DMS53 treated with DMSO at 0.1 percent for 48 hours (cell line): ENCODE measurements around the gene PPP1R9A.

ENCODE experiments used
- DNase-seq: peaks from one replicate; lab custom pipeline; 2025; ENCODE audit not compliant: unreplicated experiment; lab: John Stamatoyannopoulos, UW

Gene PPP1R9A

DNA sequence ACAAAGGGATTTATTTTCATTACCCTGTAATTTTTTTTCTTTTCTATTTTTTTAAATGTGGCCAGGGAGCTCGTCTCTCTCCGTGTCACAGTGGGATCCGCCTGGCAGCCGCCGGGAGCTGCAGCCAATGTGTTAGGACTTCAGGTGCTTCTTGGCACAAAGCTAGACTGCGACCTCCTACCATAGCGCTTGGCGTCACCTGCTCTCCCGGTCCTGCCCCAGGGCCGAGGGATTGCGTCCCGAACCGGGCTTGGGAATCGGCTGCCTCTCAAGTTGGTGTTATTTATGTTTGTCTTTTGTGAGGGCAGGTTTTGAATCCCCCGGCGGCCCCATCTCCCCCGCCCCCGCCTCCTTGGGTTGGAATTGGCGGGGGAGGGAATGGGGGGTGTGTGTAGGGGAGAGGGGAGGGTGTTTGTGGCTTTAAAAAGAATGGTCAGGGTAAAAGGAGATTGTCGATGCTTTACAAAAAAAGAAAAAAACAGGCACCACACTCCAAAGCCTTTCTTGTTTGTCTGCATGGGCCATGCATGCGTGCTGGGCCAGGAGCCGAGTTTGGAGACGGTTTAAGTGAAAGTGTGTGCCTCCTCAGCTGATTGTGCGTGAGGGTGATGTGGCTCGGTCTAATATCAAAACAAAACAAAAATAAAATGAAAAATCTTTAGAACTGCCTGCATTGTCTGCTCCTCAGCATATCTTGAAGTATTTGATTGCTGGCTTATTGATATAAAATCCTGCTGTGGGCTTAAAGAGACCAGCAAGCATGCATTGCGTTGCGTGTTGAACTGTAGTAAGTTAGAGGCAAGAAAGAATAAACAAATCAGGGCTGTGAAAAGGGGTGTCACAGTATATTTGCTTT is 1.2 kb downstream of the PPP1R9A start:
- DNase-seq: peak; percentile 61

GRCh38 chr7:94909179-94909466 is 1.7 kb downstream of the PPP1R9A start:
- no peak for DNase-seq

DNA sequence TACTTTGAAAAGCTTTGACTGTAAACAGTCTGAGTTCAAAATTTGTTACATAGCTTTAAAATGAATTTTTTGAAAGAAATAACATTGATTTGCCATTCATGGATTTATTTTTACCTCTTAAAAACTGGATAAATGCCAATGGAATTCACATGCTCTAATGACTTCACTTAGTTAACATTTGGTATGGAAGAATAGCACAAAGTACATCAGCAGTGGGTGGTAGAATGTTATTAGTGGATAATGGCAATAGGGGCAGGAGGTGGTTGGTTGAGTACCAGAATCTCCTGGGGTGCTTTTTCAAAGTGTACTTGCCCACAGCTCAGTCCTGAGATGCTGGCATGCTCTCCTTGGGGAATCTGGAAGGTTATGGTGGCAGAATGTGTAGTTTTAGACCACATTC is 4.7 kb downstream of the PPP1R9A start:
- DNase-seq: no peak

GRCh38 chr7:94913391-94913790 is 6.0 kb downstream of the PPP1R9A start:
- no peak for DNase-seq

- no peak for DNase-seq
These were observed 14.5 kb downstream of the PPP1R9A start for GRCh38 chr7:94921911-94922310.

DNA sequence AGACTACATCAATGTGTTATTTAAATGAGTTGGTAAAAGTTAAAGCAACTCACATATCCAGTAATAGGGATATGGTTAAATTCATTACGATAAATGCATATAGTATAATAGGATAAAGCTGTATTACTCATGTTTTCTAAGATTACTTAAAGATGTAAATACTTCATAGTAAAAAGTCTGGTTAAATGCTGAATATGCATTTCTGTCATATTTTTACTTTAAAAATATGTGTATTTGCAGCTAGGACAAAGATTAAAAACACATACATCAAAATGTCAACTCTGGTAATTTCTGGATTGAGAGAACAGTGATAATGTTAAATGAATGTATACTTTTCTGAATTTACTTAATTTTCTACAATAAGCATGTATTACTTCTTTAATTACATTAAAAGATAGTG is 15.1 kb downstream of the PPP1R9A start:
- no peak for DNase-seq

DNA sequence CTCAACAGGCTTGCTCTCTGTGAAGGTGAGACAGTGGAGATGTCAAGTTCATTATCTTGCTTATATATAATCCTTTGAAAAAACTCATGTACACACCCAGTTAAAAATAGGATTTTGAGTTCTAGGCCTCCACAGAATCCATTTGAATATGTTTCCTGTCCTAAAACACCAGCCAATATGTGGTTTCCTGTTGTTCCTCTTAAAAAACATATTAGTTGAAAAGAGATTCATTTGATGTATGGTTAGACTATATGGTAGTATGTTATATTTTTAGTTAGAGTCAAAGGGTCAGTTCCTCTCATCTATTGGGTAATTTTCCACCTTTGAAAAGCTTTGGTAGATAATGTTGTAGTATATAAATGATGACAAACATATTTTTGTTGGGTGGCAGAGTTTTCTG is 16.0 kb downstream of the PPP1R9A start:
- DNase-seq: no peak

DNA sequence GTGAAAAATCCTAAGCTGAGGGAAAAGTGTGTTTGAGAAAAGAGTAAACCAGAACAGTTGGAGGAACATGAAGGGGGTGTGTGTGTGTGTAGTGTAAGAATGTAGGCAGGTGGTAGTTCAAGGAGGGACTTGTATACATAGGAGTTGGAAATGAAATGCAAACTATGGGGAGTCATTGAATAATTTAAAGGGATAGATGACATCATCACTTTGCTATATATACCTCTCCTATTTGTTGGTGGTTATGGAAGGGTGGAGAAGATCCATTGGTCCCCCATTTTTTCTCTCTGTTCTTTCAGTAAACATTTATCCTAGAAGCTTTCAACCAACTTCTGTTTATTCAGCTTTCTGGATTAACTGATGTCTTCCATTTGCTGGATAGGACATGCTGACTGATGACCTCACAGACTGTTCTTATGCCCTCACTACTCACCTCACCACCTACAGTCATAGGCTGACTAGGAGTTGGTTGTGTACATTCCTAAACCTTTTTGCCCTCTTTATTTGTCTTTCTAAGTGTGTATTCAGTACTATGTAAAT is 20.8 kb downstream of the PPP1R9A start:
- DNase-seq: peak; percentile 45

DNA sequence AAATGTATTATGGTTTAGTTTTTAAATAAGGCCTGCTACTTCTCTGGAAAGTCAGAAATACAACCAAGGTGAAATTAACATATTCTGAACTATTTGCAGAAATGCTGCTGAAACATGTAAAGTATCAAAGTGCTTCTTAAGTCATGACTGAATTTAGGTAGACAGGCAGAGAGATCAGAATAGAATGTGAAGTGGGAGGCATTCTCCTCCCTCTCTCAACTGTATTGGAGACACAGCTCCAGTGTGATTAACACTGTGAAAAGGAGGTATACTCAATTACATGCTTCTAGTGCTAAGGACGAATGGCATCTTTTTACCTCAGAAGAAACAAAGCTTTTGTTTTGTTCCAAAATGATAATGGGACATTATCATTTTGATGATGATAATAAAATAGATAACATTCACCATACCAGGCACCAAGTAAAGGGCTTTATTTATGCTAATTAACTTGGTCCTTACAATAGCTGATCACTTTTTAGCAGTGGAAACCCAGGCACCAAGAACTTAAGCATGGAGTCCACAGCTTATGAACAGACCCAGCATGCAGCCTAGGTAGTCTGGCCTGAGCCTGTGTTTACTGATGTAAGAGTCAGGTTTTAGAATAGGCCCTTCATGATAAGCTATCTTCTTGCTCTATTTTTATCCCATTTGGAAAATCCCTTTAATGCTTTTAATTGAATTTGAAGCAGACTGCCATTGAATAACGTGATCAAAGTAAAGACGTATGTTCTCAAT is 26.0 kb downstream of the PPP1R9A start:
- DNase-seq: no peak

- DNase-seq: no peak
These were observed 32.0 kb downstream of the PPP1R9A start for GRCh38 chr7:94939395-94939794.

DNA sequence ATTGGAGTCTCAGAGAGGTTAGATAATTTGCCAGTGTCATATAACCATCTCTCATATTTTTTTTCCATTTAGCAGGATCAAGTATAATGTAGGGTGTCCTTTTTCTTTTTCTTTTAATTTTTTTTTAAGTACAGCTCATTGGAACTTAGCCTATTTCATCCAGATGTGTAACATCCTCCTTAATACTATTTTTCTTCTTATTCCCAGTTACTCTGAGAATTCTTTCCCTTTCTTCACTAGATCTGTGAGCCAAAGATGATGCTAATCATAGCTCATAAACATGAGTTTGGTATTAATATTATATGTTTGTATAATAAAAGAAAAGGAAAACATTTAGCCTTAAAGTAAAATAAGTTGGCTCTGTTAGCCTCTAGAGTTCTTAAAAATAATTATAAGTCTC is 32.8 kb downstream of the PPP1R9A start:
- no peak for DNase-seq

GRCh38 chr7:94941844-94942632 is 34.6 kb downstream of the PPP1R9A start:
- DNase-seq: no peak

GRCh38 chr7:94943134-94943533 is 35.7 kb downstream of the PPP1R9A start:
- no peak for DNase-seq

- DNase-seq: no peak
These were observed 42.1 kb downstream of the PPP1R9A start for GRCh38 chr7:94949532-94949931.

GRCh38 chr7:94955807-94956206 is 48.4 kb downstream of the PPP1R9A start:
- DNase-seq: no peak

GRCh38 chr7:94957061-94957460 is 49.7 kb downstream of the PPP1R9A start:
- DNase-seq: no peak

GRCh38 chr7:94962661-94963060 is 55.3 kb downstream of the PPP1R9A start:
- no peak for DNase-seq

DNA sequence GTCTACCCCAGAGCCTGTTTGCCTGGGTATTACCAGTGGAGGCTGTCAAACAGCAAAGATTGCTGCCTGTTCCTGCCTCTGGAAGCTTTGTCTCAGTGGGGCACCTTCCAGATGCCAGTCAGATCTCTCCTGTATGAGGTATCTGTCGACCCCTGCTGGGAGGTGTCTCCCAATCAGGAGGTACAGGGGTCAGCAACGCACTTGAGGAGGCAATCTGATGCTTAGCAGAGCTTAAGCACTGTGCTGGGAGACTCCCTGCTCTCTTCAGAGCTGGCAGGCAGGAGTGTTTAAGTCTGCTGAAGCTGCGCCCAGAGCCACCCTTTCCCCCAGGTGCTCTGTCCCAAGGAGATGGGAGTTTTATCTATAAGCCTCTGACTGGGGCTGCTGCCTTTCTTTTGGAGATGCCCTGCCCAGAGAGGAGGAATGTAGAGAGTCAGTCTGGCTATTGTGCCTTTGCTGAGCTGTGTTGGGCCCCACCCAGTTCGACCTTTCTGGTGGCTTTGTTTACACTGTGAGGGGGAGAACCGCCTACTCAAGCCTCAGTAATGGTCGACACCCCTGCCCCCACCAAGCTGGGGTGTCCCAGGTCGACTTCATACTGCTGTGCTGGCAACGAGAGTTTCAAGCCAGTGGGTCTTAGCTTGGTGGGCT is 62.2 kb downstream of the PPP1R9A start:
- no peak for DNase-seq

GRCh38 chr7:94970085-94970576 is 62.7 kb downstream of the PPP1R9A start:
- DNase-seq: no peak

DNA sequence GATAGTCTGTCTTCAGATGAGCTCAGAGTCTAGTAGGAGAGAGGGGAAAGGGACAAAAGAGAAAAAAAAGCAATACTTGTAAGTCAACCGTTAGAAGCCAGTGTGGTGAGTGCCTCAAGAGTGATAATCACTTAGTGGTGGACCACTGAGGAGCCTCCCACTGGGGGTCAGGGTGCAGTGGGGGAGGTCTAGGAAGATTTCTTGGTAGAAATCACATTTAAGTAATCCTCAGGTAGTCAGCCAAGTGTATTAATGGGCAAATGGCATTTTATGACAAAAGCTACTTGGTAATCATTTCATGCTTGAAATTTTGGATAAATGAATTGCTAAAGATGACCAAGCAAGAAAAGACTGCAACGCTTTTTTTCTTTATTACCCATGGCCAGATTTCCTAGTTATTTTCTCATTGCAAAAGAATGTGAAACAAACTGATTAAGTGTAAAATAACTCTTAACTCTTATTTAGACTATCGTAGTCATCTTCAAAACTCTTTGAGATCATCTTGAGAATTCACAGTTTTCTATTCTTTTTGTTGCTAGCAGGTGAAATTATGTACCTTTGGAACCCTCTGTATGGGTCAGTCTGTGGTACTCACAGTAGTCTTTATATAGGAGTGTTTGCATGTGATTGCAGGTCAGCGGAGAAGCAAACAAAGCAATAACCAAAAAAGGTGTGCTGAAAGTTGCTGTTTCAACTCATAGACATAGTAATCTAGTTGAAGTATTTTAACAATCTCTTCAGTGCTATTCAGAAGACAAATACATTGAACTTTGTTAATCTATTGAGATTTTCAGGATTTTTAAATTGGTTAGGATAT is 63.9 kb downstream of the PPP1R9A start:
- no peak for DNase-seq
